H9 (cell line): ENCODE results near the gene INSR. TPM values are rescaled to one million over a fixed set of nuclear protein-coding genes. Genes with fewer than 3 reads are reported as not detected.

Experiments used
- DNase-seq: peaks from one replicate; pipeline ENCODE4 v3.0.0-alpha.2; 2017
- H2AFZ ChIP-seq: one replicate; pipeline ENCODE4 v1.6.1; 2013; ENCODE audit warnings: mild to moderate bottlenecking, low read length, control low read depth, moderate library complexity
- H2AK5ac ChIP-seq: 2 replicates; pipeline ENCODE4 v1.6.1; 2013; ENCODE audit warnings: low read length, control low read depth, mixed read lengths; ENCODE audit not compliant: insufficient read length
- H2BK120ac ChIP-seq: one replicate; pipeline ENCODE4 v1.6.1; 2013; ENCODE audit warnings: low read depth, mild to moderate bottlenecking, low read length, control low read depth, inconsistent platforms; ENCODE audit not compliant: poor library complexity, severe bottlenecking
- H2BK12ac ChIP-seq: 2 replicates; pipeline ENCODE4 v1.6.1; 2013; ENCODE audit warnings: low read length, control low read depth, mixed read lengths, low read depth; ENCODE audit not compliant: insufficient read length
- H2BK15ac ChIP-seq: 2 replicates; pipeline ENCODE4 v1.6.1; 2013; ENCODE audit warnings: low read depth, low read length, control low read depth
- H2BK20ac ChIP-seq: one replicate; pipeline ENCODE4 v1.6.1; 2013; ENCODE audit warnings: low read depth, mild to moderate bottlenecking, low read length, control low read depth, inconsistent platforms; ENCODE audit not compliant: poor library complexity, severe bottlenecking
- H2BK5ac ChIP-seq: 2 replicates; pipeline ENCODE4 v1.6.1; 2013; ENCODE audit warnings: low read length, control low read depth, mixed read lengths; ENCODE audit not compliant: insufficient read length
- H3K14ac ChIP-seq: 2 replicates; pipeline ENCODE4 v1.6.1; 2013; ENCODE audit warnings: low read length, control low read depth; ENCODE audit not compliant: insufficient read depth
- H3K18ac ChIP-seq: 2 replicates; pipeline ENCODE4 v1.6.1; 2013; ENCODE audit warnings: low read depth, mild to moderate bottlenecking, mixed read lengths, low read length, control low read depth; ENCODE audit not compliant: insufficient read length
- H3K23ac ChIP-seq: 2 replicates; pipeline ENCODE4 v1.6.1; 2013; ENCODE audit warnings: low read length, control low read depth, mixed read lengths, low read depth; ENCODE audit not compliant: insufficient read length
- H3K23me2 ChIP-seq: 2 replicates; pipeline ENCODE4 v1.6.1; 2013; ENCODE audit warnings: low read depth, mild to moderate bottlenecking, mixed read lengths, low read length, control low read depth; ENCODE audit not compliant: insufficient read length, poor library complexity, severe bottlenecking
- H3K27ac ChIP-seq: 2 replicates; pipeline ENCODE4 v1.5.1; 2013; ENCODE audit warnings: low read length, control low read depth, mixed read lengths, low read depth; ENCODE audit not compliant: insufficient read length
- H3K27me3 ChIP-seq: 2 replicates; pipeline ENCODE4 v1.6.1; 2013; ENCODE audit warnings: low read length, control low read depth, inconsistent platforms; ENCODE audit not compliant: insufficient read depth
- H3K4ac ChIP-seq: 2 replicates; pipeline ENCODE4 v1.6.1; 2013; ENCODE audit warnings: low read depth, mild to moderate bottlenecking, control low read depth, inconsistent platforms, low read length, moderate library complexity
- H3K4me1 ChIP-seq: 2 replicates; pipeline ENCODE4 v1.6.1; 2013; ENCODE audit warnings: low read length, control low read depth, inconsistent platforms; ENCODE audit not compliant: insufficient read depth
- H3K4me2 ChIP-seq: 2 replicates; pipeline ENCODE4 v1.6.1; 2013; ENCODE audit warnings: low read length, control low read depth, mixed read lengths; ENCODE audit not compliant: insufficient read length, insufficient read depth
- H3K56ac ChIP-seq: 2 replicates; pipeline ENCODE4 v1.6.1; 2013; ENCODE audit warnings: low read depth, mild to moderate bottlenecking, mixed read lengths, low read length, control low read depth; ENCODE audit not compliant: insufficient read length
- H3K79me1 ChIP-seq: 2 replicates; pipeline ENCODE4 v1.6.1; 2013; ENCODE audit warnings: low read depth, mild to moderate bottlenecking, moderate library complexity, low read length, control low read depth, inconsistent platforms; ENCODE audit not compliant: insufficient read depth, poor library complexity, severe bottlenecking
- H3K79me2 ChIP-seq: 2 replicates; pipeline ENCODE4 v1.6.1; 2013; ENCODE audit warnings: low read length, control low read depth, inconsistent platforms; ENCODE audit not compliant: insufficient read depth
- H3K9ac ChIP-seq: 2 replicates; pipeline ENCODE4 v1.6.1; 2013; ENCODE audit warnings: low read length, control low read depth, mixed read lengths; ENCODE audit not compliant: insufficient read length; ENCODE audit errors: extremely low read depth
- H3K9me3 ChIP-seq: one replicate; pipeline ENCODE4 v1.6.1; 2013; ENCODE audit warnings: low read depth, low read length, inconsistent platforms; ENCODE audit not compliant: control insufficient read depth
- H3T11ph ChIP-seq: one replicate; pipeline ENCODE4 v1.6.1; 2013; ENCODE audit warnings: mild to moderate bottlenecking, low read length, control low read depth, inconsistent platforms
- H4K20me1 ChIP-seq: one replicate; pipeline ENCODE4 v1.6.1; 2013; ENCODE audit not compliant: control insufficient read depth, insufficient read length, insufficient read depth
- H4K5ac ChIP-seq: 2 replicates; pipeline ENCODE4 v1.6.1; 2013; ENCODE audit warnings: low read depth, mild to moderate bottlenecking, mixed read lengths, low read length, control low read depth; ENCODE audit not compliant: insufficient read length
- H4K8ac ChIP-seq: replicated peaks from 2 replicates; pipeline ENCODE4 v1.6.1; 2013; ENCODE audit warnings: low read length, control low read depth, mixed read lengths, low read depth; ENCODE audit not compliant: insufficient read length
- H4K91ac ChIP-seq: 2 replicates; pipeline ENCODE4 v1.6.1; 2013; ENCODE audit warnings: low read depth, mild to moderate bottlenecking, moderate library complexity, mixed read lengths, low read length, control low read depth; ENCODE audit not compliant: insufficient read length
- H3K27ac Mint-ChIP-seq, 3 experiments: 2 replicates in 2 of 3; 3 replicates in 1 of 3; pipeline ENCODE4 v1.8.0; 2020 to 2021; ENCODE audit warnings: mixed read lengths in 3 of 3, mild to moderate bottlenecking in 1 of 3, moderate library complexity in 1 of 3
- H3K27me3 Mint-ChIP-seq: 2 replicates; pipeline ENCODE4 v1.8.0; 2021; ENCODE audit warnings: low read depth, mild to moderate bottlenecking, moderate library complexity, mixed read lengths
- H3K36me3 Mint-ChIP-seq, 3 experiments: 2 replicates in 2 of 3; 3 replicates in 1 of 3; pipeline ENCODE4 v1.8.0; 2020 to 2021; ENCODE audit warnings: low read depth in 3 of 3, mixed read lengths in 3 of 3; ENCODE audit not compliant: insufficient read depth in 1 of 3
- H3K4me1 Mint-ChIP-seq, 2 experiments: 2 replicates each; pipeline ENCODE4 v1.8.0; 2020; ENCODE audit warnings: mixed read lengths in 2 of 2
- H3K4me3 Mint-ChIP-seq, 2 experiments: 2 replicates in 1 of 2; 3 replicates in 1 of 2; pipeline ENCODE4 v1.8.0; 2020 to 2021; ENCODE audit warnings: mild to moderate bottlenecking in 2 of 2, mixed read lengths in 2 of 2, moderate library complexity in 1 of 2
- H3K9me3 Mint-ChIP-seq, 2 experiments: 2 replicates in 1 of 2; 3 replicates in 1 of 2; pipeline ENCODE4 v1.8.0; 2020; ENCODE audit warnings: mild to moderate bottlenecking in 2 of 2, mixed read lengths in 2 of 2, moderate library complexity in 1 of 2
- WGBS: extraction: QIAGEN DNeasy Blood & Tissue Kit; methylation state at CpG from one replicate; pipeline ENCODE4 v1.1.7; 2013; ENCODE audit warnings: missing lambda C conversion rate, low lambda C conversion rate, mixed read lengths; ENCODE audit not compliant: insufficient read length; ENCODE audit errors: extremely low coverage; 5-methylcytosine and 5-hydroxymethylcytosine counted together
- total RNA-seq: library from RNA; stranded (reverse); gene quantifications from 2 replicates; pipeline ENCODE4 v1.2.1, GENCODE V29; 2021
- TF ChIP-seq, protein P1 (sequence below): fragments of 200-600 bp; sonication (generic); conservative IDR thresholded peaks from 3 replicates; pipeline ENCODE4 v1.8.0; 2021; ENCODE audit warnings: antibody characterized with exemption, mild to moderate bottlenecking

INSR gene
- total RNA-seq, 1 experiment from 2014 or later = 39.8 TPM

DNA sequence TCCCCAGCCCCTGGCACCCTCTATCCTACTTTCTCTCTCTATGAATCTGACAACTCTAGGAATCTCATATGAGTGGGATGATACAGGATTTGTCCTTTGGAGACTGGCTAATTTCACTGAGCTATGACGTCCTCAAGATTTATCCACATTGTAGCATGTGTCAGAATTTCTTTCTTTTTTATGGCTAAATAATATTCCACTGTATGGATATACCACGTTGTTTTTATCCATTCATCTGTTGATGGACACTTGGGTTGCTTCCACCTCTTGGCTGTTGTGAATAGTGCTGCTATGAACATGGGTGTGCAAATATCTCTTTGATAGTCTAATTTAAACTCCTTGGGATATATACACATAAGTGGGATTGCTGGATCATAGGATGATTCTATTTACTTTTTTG lies 24.0 kb upstream of the INSR start:
- Histone ChIP-seq H3K79me2 (no peaks in the 10 kb centered on the region), H3K27ac (no peak overlapping the region), H3K27me3 (no peaks in the 10 kb centered on the region), H3K23me2 (no peaks in the 10 kb centered on the region), H3K79me1 (no peaks in the 10 kb centered on the region), H3K9ac (no peak overlapping the region), H2BK20ac (no peak overlapping the region), H3K14ac (no peak overlapping the region), H4K8ac (no peak overlapping the region), H4K91ac (no peak overlapping the region), H3K4me2 (no peak overlapping the region), H2BK15ac (no peak overlapping the region), H2AK5ac (no peak overlapping the region), H3K4ac (no peak overlapping the region), H3K9me3 (no peaks in the 10 kb centered on the region), H3T11ph (no peak overlapping the region), H3K56ac (no peak overlapping the region), H2BK120ac (no peak overlapping the region), H4K20me1 (no peaks in the 10 kb centered on the region), H3K23ac (no peak overlapping the region), H4K5ac (no peak overlapping the region), H2AFZ (no peak overlapping the region), H3K4me1 (no peaks in the 10 kb centered on the region), H2BK12ac (no peak overlapping the region), H3K18ac (no peak overlapping the region), H2BK5ac (no peak overlapping the region)
- peaks cover 9% of the 10 kb centered on the region; the same call in 1 of the 2 replicates for H3K27me3 Mint-ChIP-seq
- peaks cover 0 to 5% (median 0%) of the 10 kb centered on the region in 3 experiments; a peak in 1 of 7 replicates for H3K36me3 Mint-ChIP-seq
- DNase-seq = no peak
- no peak overlapping the region for H3K4me3 Mint-ChIP-seq
- no peaks in the 10 kb centered on the region for H3K4me1 Mint-ChIP-seq
- peaks cover 13 to 22% of the 10 kb centered on the region in 2 experiments; a peak in 4 of 5 replicates for H3K9me3 Mint-ChIP-seq
- H3K27ac Mint-ChIP-seq = no peak overlapping the region
- no CpG with 5 or more reads among the region's 2 CpGs for WGBS
- TF ChIP-seq, protein P1, sequence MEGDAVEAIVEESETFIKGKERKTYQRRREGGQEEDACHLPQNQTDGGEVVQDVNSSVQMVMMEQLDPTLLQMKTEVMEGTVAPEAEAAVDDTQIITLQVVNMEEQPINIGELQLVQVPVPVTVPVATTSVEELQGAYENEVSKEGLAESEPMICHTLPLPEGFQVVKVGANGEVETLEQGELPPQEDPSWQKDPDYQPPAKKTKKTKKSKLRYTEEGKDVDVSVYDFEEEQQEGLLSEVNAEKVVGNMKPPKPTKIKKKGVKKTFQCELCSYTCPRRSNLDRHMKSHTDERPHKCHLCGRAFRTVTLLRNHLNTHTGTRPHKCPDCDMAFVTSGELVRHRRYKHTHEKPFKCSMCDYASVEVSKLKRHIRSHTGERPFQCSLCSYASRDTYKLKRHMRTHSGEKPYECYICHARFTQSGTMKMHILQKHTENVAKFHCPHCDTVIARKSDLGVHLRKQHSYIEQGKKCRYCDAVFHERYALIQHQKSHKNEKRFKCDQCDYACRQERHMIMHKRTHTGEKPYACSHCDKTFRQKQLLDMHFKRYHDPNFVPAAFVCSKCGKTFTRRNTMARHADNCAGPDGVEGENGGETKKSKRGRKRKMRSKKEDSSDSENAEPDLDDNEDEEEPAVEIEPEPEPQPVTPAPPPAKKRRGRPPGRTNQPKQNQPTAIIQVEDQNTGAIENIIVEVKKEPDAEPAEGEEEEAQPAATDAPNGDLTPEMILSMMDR = no peak
